ENCODE data around the gene KIRREL3. TPM values are rescaled to one million over a fixed set of nuclear protein-coding genes. Genes with fewer than 3 reads are reported as not detected.

The KIRREL3 gene
- total and polyA plus RNA-seq, 9 of the 15 experiments (the other 6 are each of a cell fraction or from before 2014, with no cell fraction given), result 0.04 to 0.10 TPM; not detected in 7

DNA sequence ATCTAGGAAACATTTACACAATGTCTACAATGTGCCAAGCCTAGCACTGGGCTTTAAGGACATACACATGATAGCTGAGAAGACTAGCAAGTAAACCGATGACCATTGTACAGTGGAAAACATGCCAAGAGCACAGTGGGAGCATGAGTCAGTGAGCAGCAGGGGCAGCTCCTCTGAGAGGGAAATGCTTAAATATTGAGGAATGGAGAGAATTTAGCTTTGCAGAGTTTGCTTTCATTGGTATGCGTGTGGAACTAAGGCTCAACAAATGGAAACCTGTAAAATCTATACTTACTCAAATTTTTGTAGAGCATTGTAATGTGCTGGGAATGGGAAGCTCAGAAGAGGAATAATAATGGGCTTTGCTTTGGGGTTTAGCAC, 362.8 kb downstream of the KIRREL3 start:
- 0% methylated on average over 2 of the region's 2 CpGs for WGBS (ENCODE audit: insufficient coverage, low coverage, missing lambda C conversion rate)
- Histone ChIP-seq H3K27ac (ENCODE audit: extremely low read depth, low read depth, low read length) (no peak overlapping the region), H3K4me2 (ENCODE audit: insufficient read depth, low read length) (no peak overlapping the region), H3K36me3 (ENCODE audit: control insufficient read depth, insufficient read depth, low read length) (no peaks in the 10 kb centered on the region), H3K9ac (ENCODE audit: insufficient read depth in 1 of 2, low read depth in 2 of 2, low read length in 2 of 2) (no peak overlapping the region), H2AFZ (ENCODE audit: low read depth, low read length) (no peak overlapping the region), H4K20me1 (replicated peaks; ENCODE audit: control insufficient read depth, insufficient read depth, low read length) (no peaks in the 10 kb centered on the region; the same call in 1 of the 2 replicates), H3K4me3 (no peak overlapping the region), H3K9me1 (ENCODE audit: control insufficient read depth, insufficient read depth, low read length) (no peaks in the 10 kb centered on the region), H3K4me1 (replicated peaks in 1 of 2; ENCODE audit: control insufficient read depth in 2 of 2, insufficient read depth in 2 of 2, low read length in 2 of 2) (no peaks in the 10 kb centered on the region), H3K9me3 (replicated peaks; ENCODE audit: control insufficient read depth, insufficient read depth, low read depth, low read length) (no peaks in the 10 kb centered on the region), H3K79me2 (ENCODE audit: control insufficient read depth, insufficient read depth, low read length) (no peaks in the 10 kb centered on the region), H3K27me3 (ENCODE audit: control insufficient read depth in 2 of 2, insufficient read depth in 2 of 2, low read length in 2 of 2) (no peaks in the 10 kb centered on the region)
- in situ Hi-C loops (cut with MboI) (no loop called here), intact Hi-C loops (cut with micrococcal nuclease) (no loop called here)
- ATAC-seq (no peak), FAIRE-seq (no peak), DNase-seq (ENCODE audit: extremely low read depth in 1 of 4, low spot score in 3 of 4) (no peak)
- BruUV-seq (replicated peaks), result no TSS peak
- POLR2A ChIA-PET, result no interaction called here
- CTCF ChIA-PET (ENCODE audit: low intra/inter-chr PET ratio), result no interaction called here
- TF ChIP-seq, protein P1, sequence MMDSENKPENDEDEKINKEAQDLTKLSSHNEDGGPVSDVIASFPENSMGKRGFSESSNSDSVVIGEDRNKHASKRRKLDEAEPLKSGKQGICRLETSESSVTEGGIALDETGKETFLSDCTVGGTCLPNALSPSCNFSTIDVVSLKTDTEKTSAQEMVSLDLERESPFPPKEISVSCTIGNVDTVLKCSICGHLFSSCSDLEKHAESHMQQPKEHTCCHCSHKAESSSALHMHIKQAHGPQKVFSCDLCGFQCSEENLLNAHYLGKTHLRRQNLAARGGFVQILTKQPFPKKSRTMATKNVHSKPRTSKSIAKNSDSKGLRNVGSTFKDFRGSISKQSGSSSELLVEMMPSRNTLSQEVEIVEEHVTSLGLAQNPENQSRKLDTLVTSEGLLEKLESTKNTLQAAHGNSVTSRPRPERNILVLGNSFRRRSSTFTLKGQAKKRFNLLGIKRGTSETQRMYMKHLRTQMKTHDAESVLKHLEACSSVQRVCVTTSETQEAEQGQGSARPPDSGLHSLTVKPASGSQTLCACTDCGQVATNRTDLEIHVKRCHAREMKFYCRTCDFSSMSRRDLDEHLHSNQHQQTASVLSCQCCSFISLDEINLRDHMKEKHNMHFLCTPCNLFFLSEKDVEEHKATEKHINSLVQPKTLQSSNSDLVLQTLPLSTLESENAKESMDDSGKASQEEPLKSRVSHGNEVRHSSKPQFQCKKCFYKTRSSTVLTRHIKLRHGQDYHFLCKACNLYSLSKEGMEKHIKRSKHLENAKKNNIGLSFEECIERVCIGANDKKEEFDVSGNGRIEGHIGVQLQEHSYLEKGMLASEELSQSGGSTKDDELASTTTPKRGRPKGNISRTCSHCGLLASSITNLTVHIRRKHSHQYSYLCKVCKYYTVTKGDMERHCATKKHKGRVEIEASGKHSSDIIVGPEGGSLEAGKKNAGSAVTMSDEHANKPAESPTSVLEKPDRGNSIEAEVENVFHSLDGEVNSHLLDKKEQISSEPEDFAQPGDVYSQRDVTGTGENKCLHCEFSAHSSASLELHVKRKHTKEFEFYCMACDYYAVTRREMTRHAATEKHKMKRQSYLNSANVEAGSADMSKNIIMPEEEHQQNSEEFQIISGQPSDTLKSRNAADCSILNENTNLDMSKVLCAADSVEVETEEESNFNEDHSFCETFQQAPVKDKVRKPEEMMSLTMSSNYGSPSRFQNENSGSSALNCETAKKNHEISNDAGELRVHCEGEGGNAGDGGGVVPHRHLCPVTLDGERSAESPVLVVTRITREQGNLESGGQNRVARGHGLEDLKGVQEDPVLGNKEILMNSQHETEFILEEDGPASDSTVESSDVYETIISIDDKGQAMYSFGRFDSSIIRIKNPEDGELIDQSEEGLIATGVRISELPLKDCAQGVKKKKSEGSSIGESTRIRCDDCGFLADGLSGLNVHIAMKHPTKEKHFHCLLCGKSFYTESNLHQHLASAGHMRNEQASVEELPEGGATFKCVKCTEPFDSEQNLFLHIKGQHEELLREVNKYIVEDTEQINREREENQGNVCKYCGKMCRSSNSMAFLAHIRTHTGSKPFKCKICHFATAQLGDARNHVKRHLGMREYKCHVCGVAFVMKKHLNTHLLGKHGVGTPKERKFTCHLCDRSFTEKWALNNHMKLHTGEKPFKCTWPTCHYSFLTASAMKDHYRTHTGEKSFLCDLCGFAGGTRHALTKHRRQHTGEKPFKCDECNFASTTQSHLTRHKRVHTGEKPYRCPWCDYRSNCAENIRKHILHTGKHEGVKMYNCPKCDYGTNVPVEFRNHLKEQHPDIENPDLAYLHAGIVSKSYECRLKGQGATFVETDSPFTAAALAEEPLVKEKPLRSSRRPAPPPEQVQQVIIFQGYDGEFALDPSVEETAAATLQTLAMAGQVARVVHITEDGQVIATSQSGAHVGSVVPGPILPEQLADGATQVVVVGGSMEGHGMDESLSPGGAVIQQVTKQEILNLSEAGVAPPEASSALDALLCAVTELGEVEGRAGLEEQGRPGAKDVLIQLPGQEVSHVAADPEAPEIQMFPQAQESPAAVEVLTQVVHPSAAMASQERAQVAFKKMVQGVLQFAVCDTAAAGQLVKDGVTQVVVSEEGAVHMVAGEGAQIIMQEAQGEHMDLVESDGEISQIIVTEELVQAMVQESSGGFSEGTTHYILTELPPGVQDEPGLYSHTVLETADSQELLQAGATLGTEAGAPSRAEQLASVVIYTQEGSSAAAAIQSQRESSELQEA (IDR thresholded peaks at IDR 0.05; ENCODE audit: low read depth), result no peak
- TF ChIP-seq, protein P2, sequence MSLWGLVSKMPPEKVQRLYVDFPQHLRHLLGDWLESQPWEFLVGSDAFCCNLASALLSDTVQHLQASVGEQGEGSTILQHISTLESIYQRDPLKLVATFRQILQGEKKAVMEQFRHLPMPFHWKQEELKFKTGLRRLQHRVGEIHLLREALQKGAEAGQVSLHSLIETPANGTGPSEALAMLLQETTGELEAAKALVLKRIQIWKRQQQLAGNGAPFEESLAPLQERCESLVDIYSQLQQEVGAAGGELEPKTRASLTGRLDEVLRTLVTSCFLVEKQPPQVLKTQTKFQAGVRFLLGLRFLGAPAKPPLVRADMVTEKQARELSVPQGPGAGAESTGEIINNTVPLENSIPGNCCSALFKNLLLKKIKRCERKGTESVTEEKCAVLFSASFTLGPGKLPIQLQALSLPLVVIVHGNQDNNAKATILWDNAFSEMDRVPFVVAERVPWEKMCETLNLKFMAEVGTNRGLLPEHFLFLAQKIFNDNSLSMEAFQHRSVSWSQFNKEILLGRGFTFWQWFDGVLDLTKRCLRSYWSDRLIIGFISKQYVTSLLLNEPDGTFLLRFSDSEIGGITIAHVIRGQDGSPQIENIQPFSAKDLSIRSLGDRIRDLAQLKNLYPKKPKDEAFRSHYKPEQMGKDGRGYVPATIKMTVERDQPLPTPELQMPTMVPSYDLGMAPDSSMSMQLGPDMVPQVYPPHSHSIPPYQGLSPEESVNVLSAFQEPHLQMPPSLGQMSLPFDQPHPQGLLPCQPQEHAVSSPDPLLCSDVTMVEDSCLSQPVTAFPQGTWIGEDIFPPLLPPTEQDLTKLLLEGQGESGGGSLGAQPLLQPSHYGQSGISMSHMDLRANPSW (CRISPR knock-in tag; IDR thresholded peaks at IDR 0.05), result no peak
- TF ChIP-seq, protein P3, sequence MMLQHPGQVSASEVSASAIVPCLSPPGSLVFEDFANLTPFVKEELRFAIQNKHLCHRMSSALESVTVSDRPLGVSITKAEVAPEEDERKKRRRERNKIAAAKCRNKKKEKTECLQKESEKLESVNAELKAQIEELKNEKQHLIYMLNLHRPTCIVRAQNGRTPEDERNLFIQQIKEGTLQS (IDR thresholded peaks at IDR 0.05), result no peak
- TF ChIP-seq, protein P3 (CRISPR knock-in tag; conservative IDR thresholded peaks at IDR 0.05), result no peak
- TF ChIP-seq E2F5 (CRISPR knock-in tag; IDR thresholded peaks at IDR 0.05) (no peak), CBX8 (IDR thresholded peaks at IDR 0.05; ENCODE audit: borderline replicate concordance, extremely low read depth, low read depth, low read length, poor library complexity, severe bottlenecking) (no peak), MYBL2 (IDR thresholded peaks at IDR 0.05; ENCODE audit: low read depth) (no peak), MYBL2 (CRISPR knock-in tag; IDR thresholded peaks at IDR 0.05; ENCODE audit: borderline replicate concordance) (no peak)

All from K562 (cell line).